Measurements from ENCODE around the gene WT1. TPM values are rescaled to one million over a fixed set of nuclear protein-coding genes. Genes with fewer than 3 reads are reported as not detected.

The WT1 gene
- total RNA-seq, 2 donors from 2014 or later: 0.14 to 170 TPM

DNA sequence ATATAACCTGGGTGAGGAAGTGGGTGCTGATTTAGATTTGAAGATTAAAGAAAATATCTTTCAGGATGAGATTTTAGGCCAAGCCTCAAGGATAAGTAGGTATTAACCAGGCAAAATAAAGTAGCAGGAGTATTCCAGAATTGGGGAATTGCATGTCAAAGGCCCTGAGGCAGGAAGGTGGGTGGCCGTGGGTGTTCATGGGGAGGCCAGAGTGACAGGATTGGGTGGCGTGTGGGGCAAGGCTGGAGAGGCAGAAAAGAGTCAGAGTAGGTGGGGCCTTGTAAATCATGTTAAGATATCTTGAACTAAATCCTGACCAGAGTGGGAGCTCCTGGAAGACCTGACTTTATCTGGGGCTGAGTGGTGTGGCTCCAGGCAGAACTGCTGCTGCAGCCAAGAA lies 19.7 kb upstream of the WT1 start:
- TF ChIP-seq, protein P1, sequence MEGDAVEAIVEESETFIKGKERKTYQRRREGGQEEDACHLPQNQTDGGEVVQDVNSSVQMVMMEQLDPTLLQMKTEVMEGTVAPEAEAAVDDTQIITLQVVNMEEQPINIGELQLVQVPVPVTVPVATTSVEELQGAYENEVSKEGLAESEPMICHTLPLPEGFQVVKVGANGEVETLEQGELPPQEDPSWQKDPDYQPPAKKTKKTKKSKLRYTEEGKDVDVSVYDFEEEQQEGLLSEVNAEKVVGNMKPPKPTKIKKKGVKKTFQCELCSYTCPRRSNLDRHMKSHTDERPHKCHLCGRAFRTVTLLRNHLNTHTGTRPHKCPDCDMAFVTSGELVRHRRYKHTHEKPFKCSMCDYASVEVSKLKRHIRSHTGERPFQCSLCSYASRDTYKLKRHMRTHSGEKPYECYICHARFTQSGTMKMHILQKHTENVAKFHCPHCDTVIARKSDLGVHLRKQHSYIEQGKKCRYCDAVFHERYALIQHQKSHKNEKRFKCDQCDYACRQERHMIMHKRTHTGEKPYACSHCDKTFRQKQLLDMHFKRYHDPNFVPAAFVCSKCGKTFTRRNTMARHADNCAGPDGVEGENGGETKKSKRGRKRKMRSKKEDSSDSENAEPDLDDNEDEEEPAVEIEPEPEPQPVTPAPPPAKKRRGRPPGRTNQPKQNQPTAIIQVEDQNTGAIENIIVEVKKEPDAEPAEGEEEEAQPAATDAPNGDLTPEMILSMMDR (IDR thresholded peaks at IDR 0.05): no peak
- TF ChIP-seq POLR2AphosphoS5 (IDR thresholded peaks at IDR 0.05) (no peak), POLR2A (IDR thresholded peaks at IDR 0.05) (no peak)

DNA sequence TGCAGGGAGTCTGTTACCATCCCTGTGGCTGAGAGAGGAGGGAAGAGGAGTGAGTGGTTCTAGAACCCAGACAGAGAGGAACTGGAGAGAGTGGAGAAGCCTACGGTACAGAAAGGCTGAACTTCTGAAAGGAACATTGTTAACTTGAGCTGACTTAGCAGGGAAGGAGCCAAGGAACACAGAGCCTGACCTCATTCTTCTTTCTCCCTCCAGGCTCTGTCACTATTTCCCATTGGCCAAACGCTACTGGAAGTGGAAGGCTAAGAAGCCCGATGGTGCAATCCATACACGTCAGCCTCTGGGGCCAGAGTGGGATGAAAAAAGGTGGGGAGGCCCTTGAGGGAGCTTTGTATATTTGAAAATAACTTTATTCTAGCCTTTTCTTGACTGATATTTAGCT lies 16.5 kb upstream of the WT1 start:
- intact Hi-C loops (cut with DNase I): no loop called here
- no peak overlapping the region for H3K4me3 ChIP-seq
- H3K36me3 ChIP-seq: no peaks in the 10 kb centered on the region
- no peak for TF ChIP-seq POLR2A (IDR thresholded peaks at IDR 0.05)
- no peak for TF ChIP-seq POLR2AphosphoS5 (IDR thresholded peaks at IDR 0.05)
- TF ChIP-seq, protein P1 (IDR thresholded peaks at IDR 0.05): no peak
- no peaks in the 10 kb centered on the region for H3K9me3 ChIP-seq
- H3K4me1 ChIP-seq (replicated peaks): no peaks in the 10 kb centered on the region
- DNase-seq (ENCODE audit: low spot score): no peak
- H3K27me3 ChIP-seq (replicated peaks; ENCODE audit: insufficient read depth): peaks cover 3% of the 10 kb centered on the region
- WGBS: 66% methylated on average over 4 of the region's 4 CpGs
- H3K27ac ChIP-seq: no peak overlapping the region

More for the DNA sequence above, 19.7 kb upstream of the WT1 start:
- intact Hi-C loops (cut with DNase I): no loop called here
- Histone ChIP-seq H3K4me3 (no peak overlapping the region), H3K9me3 (no peaks in the 10 kb centered on the region), H3K36me3 (no peaks in the 10 kb centered on the region), H3K4me1 (replicated peaks) (no peaks in the 10 kb centered on the region), H3K27ac (no peak overlapping the region), H3K27me3 (replicated peaks; ENCODE audit: insufficient read depth) (no peaks in the 10 kb centered on the region)
- 75% methylated on average over 2 of the region's 2 CpGs for WGBS
- no peak for DNase-seq (ENCODE audit: low spot score)

DNA sequence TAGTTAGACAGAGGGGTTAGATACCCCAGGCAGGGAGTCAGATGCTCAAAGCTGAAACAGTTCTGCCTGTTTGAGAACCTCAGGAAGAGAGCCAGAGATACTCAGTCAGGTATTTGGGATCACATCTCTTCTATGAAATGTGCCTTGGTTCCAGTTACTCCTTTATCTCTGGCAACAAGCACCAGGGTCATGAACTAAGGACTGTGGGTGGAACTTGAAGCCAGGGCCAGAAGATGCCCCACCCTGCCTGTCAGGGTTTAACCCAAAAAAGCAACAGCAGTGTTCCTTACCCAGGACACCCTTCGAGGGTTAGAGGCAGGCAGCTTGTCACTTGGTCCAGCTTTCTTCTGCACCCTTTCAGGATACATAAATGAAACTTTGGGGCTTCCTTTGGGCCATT lies 15.0 kb upstream of the WT1 start:
- Histone ChIP-seq H3K27me3 (replicated peaks; ENCODE audit: insufficient read depth) (peaks cover 4% of the 10 kb centered on the region), H3K4me1 (replicated peaks) (no peaks in the 10 kb centered on the region), H3K9me3 (no peaks in the 10 kb centered on the region), H3K36me3 (no peaks in the 10 kb centered on the region), H3K4me3 (no peak overlapping the region), H3K27ac (no peak overlapping the region)
- TF ChIP-seq POLR2AphosphoS5 (IDR thresholded peaks at IDR 0.05): no peak
- TF ChIP-seq, protein P1 (IDR thresholded peaks at IDR 0.05): no peak
- no peak for TF ChIP-seq POLR2A (IDR thresholded peaks at IDR 0.05)
- intact Hi-C loops (cut with DNase I): no loop called here
- WGBS: 82% methylated on average over 1 of the region's 1 CpG
- no peak for DNase-seq (ENCODE audit: low spot score)

DNA sequence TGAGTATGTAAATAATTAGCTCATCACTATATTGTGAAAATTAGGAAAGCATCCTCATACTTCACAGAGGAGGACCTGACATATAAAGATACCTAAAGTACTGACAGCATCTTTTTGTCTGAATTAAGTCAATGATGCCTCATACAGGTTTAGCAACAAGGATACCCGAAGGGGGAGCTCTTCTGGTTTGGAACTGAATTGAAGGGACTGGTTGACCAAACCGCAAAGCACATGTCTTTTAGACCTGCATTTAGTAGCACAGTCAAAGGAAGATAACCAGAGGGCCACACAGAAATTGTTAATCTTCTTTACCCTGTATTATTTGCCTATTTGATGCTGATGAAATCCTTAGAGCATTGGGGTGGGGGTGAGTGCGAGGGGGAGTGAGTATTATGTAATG lies 12.9 kb upstream of the WT1 start:
- Histone ChIP-seq H3K27me3 (replicated peaks; ENCODE audit: insufficient read depth) (peaks cover 4% of the 10 kb centered on the region), H3K9me3 (no peaks in the 10 kb centered on the region), H3K27ac (no peak overlapping the region), H3K36me3 (no peaks in the 10 kb centered on the region), H3K4me3 (no peak overlapping the region), H3K4me1 (replicated peaks) (no peaks in the 10 kb centered on the region)
- intact Hi-C loops (cut with DNase I): no loop called here
- TF ChIP-seq POLR2AphosphoS5 (IDR thresholded peaks at IDR 0.05): no peak
- no peak for TF ChIP-seq POLR2A (IDR thresholded peaks at IDR 0.05)
- TF ChIP-seq, protein P1 (IDR thresholded peaks at IDR 0.05): no peak
- WGBS: 40% methylated on average over 3 of the region's 3 CpGs
- DNase-seq (ENCODE audit: low spot score): no peak

DNA sequence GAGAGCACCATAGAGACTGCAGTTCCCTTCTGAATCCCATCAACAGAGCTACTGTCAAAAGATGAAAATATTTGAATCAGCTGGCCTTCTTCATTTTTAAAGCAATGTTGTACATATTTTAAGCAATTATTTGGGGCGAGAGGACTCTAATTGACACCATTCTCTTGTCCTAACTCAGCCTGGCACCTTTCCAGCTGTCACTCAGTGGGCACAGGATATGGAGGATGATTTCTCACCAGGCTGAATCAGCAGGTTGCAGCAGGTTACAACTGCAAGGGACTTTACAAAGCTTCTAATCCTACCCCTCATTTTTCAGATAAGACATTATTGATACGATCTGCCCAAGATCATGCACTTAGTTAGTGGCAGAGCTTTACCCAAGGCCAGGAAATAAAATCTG lies 11.9 kb upstream of the WT1 start:
- TF ChIP-seq POLR2A (IDR thresholded peaks at IDR 0.05) (no peak), POLR2AphosphoS5 (IDR thresholded peaks at IDR 0.05) (no peak)
- TF ChIP-seq, protein P1 (IDR thresholded peaks at IDR 0.05): no peak
- 50% methylated on average over 2 of the region's 2 CpGs for WGBS
- Histone ChIP-seq H3K36me3 (no peaks in the 10 kb centered on the region), H3K27me3 (replicated peaks; ENCODE audit: insufficient read depth) (peaks cover 4% of the 10 kb centered on the region), H3K4me3 (no peak overlapping the region), H3K4me1 (replicated peaks) (no peaks in the 10 kb centered on the region), H3K9me3 (no peaks in the 10 kb centered on the region), H3K27ac (no peak overlapping the region)
- intact Hi-C loops (cut with DNase I): no loop called here
- DNase-seq (ENCODE audit: low spot score): no peak
